Activated CD8-positive, alpha-beta memory T cell treated with anti-CD3 and anti-CD28 coated beads for 24 hours (primary cell): Measurements from ENCODE around the gene CLCF1.

Experiments
- DNase-seq: peaks from one replicate; pipeline ENCODE4 v3.0.0-alpha.2; 2020

Gene CLCF1

DNA sequence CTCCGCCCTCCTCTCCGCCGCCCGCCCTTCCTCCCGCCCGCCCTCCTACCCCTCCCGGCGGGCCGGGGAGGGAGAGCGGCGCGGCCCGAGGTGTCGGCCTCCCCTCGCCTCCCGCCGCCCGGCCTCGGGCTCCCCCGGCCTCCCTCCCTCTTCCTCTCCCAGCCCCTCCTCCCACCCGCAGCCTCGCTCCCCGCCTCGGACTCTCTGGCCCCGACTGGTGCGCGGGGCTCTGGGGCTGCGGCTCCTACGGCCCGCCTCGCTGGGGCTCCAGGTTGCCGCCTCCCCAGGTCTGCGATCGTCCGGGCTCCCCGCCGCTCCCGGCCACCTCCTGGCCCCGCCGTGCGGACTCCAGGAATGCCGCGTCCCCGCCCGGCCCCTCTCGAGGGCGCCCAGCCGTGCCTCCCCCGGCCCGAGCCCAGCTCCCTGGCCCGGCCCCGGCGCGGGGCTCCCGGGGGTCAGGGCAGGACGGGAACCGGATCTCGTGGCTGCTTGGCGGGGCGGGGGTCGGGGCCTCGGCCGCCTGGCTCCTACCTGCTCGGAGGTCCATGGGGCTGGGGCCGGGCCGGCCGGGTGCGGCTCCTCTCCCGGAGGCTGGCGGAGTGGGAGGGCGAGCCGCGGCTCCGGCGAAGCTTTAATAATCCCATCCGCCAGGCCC, at the start of gene CLCF1:
CLCF1 (minus strand) TSS at position 606 of the 655 bp plus-strand sequence; CDS start at position 547, 59 bp downstream.
- no peak for DNase-seq

DNA sequence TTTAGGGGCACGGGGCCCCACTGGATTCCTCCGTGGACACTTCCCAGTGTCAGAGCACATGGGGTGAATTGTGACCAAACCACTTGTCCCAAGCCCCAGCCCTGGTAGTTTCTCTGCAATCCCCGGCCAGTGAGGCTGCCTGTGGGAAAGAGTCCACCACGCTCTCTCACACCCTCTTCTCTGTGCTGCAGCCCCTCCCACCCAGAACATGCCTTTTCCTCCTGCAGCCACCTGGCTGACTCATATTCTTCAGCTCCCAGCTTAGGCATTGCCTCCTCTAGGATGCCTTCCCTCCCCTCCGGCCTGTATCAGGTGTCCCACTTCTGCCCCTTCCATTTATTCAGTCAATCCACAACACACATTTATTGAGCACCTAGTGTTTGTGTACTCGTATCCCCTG, 49.5 kb upstream of the CLCF1 start:
- no peak for DNase-seq

GRCh38 chr11:67421430-67422031, 48.1 kb upstream of the CLCF1 start:
- no peak for DNase-seq

- peak; percentile 100 for DNase-seq
Measured at GRCh38 chr11:67420646-67421429, 47.4 kb upstream of the CLCF1 start.

DNA sequence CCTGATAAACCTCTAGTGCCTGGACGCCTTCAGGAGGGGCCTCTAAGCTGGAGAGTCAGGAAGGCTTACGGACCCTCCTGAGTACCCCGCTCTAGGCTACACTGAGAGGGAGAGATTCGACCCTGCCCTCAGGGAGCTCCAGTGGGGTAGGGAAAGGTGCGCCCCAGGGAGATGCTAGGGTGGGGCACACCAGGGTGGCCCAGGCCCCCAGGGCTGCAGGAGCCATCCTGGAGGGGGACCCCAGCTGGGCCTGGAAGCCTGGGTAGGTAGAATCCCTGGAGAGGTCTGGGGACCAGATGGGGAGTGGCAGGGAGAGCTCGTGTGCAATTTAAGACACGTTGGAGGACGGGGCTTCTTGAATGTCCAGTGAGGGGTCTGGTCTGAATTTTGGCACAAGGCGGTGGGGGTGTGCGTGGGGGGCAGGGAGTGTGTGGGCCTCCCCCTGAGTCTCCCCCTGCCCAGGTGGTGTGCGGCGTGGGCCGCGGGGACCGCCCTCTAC, 46.8 kb upstream of the CLCF1 start:
- peak; percentile 82 for DNase-seq

- no peak for DNase-seq
Measured at GRCh38 chr11:67419325-67420049, 46.1 kb upstream of the CLCF1 start.

- peak; percentile 77 for DNase-seq
Measured at GRCh38 chr11:67418476-67419281, 45.3 kb upstream of the CLCF1 start.

DNA sequence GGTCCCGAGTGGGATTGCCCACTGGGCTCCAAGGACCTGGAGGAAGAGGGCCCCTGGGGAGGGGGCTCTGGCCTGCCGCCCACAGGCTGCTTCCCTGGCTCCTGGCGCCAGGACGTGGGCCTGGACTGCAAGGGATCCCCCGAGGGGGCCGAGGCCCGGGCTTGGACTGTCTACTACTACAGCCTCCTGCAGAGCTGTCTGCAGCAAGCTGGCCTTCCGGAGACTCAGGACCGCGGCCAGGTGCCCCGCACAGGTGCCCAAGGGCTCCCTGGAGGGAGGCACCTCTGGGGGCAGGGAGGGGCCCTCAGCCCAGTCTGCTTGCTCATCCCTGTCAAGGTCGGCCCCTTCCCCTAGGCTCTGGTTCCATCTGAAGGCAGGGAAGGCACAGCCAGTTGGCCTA, 44.0 kb upstream of the CLCF1 start:
- no peak for DNase-seq

DNA sequence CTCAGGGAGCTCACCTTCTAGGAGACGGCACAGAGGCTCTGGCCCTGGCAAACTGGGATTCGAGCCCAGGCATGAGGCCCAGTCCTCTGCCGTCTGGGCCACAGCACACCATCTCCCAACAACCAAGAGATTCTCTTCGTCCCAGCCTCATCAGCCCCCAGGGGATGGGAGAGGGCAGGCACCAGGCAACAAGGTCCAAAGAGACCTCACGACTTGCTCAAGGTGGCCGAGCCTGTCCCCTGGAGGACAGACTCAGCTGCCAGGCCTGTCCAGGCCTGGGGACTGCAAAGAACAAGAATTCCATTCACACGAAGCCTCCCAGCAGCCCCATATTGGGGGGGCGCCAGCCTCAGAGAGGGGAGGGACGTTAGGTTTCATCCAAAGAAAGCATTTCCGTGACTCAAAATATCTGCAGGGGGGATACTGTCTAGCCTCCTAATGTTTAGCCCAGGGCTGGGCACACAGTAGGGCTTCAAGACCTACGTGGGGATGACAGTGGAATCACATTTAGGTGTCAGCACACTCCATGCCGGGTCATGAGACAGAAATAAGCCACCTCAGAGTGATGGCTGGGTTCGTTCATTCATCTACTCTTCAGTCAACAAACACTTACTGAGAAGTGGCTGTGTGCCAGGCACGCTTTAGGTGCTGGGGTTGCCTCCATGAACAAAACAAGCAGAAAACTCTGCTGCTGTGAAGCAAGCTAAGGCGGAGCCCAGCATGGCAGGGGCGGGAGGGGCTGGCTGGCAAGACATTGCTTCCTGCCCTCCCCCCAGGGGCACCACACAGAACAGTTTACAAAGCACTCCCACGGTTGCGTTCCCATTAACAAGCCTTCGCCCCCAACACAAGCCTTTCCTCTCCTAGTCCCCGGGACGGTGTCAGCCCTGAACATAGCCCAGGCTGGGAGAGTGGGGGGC, 43.3 kb upstream of the CLCF1 start:
- DNase-seq, result peak; percentile 76

DNA sequence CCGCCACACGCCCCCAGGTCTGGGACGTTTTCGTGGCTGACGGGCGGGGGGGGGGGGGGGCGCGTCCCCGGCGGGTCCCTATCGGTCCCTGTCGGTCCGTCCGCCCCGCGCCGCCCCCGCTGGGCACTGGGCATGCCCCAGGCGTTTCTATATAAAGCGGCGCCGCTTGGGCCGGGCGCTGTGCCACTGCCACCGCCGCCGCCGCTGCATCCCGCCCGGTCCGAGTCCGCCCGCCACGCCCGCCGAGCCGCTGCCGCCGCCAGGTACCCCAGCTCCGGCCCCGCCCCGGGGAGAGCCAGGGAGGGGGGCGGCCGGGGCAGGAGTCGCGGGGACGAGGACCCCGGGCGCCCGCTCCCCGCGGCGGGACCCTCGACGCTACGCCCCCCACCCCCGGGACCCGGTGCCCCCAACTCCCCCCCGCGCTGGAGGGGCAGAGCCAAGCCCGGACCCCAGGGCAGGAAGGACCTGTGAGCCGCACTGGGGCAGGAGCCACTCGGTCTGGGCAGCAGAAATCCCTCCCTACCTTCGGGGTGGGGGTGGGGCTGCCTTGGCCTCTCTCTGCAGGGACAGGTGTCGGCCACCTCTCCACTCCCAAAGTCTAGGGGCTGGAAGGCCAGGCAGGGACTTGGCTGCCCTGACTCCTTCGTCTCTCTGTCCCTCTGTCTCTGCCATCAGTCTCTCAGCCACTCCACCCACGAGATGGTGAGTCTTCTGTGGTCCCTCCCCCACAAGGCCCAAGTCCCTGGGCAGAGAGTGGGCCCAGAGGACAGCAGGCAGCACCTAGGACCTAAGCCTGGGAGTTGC, 42.3 kb upstream of the CLCF1 start, which contains the start of gene CARNS1:
CARNS1 (plus strand) TSS at position 178 of the 804 bp plus-strand sequence; CDS start at position 700, 522 bp downstream.
- no peak for DNase-seq

DNA sequence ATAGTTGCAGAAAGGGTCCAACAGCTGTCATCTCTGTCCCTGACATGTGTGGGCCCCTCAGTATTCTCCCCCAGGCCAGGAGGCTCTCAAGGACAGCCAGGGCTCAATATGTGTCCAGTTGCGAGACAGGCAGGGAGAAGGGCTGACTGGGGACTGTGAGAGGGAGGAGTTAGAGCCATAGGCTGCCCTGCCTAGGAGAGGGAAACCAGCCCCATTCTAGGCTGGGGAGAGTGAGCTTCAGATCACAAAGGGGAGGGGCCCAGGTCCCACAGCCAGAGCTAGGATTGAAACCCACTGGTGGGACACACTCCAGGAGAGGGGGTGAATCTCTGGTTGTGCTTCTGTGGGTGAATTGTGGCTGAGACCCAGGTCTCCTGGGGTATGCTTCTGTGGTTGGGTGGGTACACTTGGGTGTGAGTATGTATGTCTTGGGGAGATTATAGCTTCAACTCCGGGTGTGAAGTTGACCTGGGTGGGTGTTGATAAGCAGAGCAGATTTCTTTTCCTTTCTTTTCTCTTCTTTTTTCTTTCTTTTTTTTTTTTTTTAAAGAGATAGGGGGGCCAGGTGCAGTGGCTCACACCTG, 40.0 kb upstream of the CLCF1 start:
- DNase-seq, result no peak

DNA sequence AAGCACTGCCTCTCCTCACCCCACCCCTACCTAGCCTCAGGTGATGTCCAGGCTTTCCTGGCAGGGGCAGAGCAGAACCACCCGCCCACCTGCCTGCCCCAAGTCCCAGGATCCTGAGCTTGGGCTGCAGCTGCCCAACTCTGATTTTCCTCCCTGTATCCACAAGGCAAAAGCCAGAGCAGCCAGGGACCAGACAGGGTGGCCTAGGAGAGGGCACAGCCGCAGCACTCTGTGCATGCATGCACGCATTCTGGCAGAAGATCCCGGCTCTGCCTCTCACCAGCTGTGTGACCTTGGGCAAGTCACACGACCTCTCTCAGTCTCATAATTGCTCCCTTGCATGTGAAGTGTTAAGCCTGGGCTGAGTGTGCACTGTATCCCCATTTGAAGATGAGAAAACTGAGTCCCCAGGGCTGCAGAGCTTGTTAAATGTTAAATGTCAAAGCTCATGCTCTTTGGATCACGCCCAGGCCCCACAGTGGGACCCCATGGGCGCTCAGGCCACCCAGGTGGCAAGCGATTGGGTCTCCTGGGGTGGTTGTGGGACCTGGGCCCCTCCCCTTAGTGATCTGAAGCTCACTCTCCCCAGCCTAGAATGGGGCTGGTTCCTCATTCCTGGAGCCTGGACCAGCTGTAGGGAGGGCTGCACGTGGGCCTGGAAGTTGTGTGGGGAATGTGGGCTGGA, 39.2 kb upstream of the CLCF1 start:
- no peak for DNase-seq

DNA sequence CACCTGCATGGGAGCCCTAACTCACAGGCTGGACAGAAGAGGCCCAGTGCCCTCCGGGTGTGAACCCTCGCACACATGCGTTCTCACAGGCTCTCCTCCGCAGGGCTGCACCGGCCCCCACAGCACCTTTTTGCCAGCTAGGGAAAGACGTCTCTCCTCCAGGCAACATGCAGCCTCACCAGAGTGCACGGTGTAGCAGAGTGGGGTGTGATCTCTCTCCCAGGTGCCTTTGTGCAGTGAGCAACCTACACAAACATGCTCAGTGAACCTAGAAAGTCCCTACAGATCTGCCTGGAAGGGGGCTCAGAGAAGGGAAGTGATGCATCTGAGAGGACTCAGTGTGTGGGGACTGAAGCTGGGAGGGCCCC, 38.4 kb upstream of the CLCF1 start:
- no peak for DNase-seq

- DNase-seq, result no peak
Measured at GRCh38 chr11:67410984-67411784, 37.8 kb upstream of the CLCF1 start.

DNA sequence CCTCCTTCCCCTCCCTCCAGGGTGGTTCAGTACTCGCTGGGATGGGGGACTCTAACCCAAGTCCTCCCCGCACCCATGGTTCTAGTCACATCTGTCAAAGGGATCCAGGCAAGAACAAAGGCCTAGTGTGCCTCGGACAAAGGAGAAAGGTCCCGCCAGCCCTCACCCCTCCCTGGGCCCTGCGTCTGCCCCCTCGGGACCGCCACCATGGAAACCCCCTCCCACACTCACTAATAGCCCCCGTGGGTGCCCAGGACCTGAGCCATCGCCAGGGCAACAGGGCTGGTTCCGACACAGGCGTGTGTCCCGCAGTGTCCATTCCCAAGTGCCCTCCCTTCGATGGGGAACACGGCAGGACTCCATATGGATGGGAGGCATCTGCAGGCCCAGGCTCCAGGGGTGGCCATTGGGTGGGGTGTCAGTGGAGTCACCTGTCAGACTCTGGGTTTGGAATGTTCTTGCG, 37.0 kb upstream of the CLCF1 start:
- DNase-seq, result no peak

DNA sequence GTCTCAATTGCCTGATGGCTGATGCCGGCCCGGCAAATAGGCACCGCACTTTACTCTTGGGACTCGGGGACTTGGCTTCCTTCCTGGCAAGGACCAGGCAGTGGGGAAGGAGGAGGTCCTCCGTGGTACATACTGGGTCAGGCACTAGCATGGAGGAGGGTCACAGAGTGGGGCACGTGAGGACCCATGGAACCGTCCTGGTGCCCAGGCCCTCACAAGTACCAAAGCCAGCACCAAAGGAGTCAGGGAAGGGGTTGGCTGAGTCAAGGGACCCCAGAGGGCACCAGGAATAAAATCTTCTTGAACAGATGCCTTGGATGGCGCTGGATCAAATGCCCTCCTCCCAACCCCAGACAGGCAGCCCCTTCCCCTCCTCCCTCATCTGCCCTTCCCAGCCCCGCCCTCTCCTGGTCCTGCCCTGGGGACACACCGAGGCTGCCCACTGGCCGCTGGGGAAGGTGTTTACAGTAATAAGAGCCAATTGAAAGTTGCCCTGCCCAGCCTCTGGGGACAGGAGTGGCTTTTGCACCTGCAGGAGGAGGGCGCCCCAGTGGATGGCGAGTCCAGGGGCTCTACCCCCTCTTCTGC, 36.5 kb upstream of the CLCF1 start:
- peak; percentile 78 for DNase-seq

GRCh38 chr11:67409261-67409666, 35.9 kb upstream of the CLCF1 start:
- DNase-seq, result peak; percentile 87
